ENCODE data around the gene SND1.

SND1 gene

GRCh38 chr7:127652333-127653248, 597 bp downstream of the SND1 start:
- FAIRE-seq (no peak), DNase-seq (ENCODE audit: insufficient read length, low spot score) (no peak)
- TF ChIP-seq CTCF (IDR thresholded peaks at IDR 0.05; ENCODE audit: insufficient read depth, missing control alignments): no peak

GRCh38 chr7:127653396-127653795, 1.4 kb downstream of the SND1 start:
- no peak for TF ChIP-seq CTCF (IDR thresholded peaks at IDR 0.05; ENCODE audit: insufficient read depth, missing control alignments)
- no peak for DNase-seq (ENCODE audit: insufficient read length, low spot score)
- no peak for FAIRE-seq

- FAIRE-seq (no peak), DNase-seq (ENCODE audit: insufficient read length, low spot score) (no peak)
- no peak for TF ChIP-seq CTCF (IDR thresholded peaks at IDR 0.05; ENCODE audit: insufficient read depth, missing control alignments)
Measured at GRCh38 chr7:127654404-127655394, 2.7 kb downstream of the SND1 start.

- FAIRE-seq: no peak
Measured at GRCh38 chr7:127655720-127656119, 3.7 kb downstream of the SND1 start.

GRCh38 chr7:127657500-127657899, 5.5 kb downstream of the SND1 start:
- DNase-seq (ENCODE audit: insufficient read length, low spot score) (no peak), FAIRE-seq (no peak)
- TF ChIP-seq CTCF (IDR thresholded peaks at IDR 0.05; ENCODE audit: insufficient read depth, missing control alignments): no peak

More at GRCh38 chr7:127655720-127656119, 3.7 kb downstream of the SND1 start:
- no peak for TF ChIP-seq CTCF (IDR thresholded peaks at IDR 0.05; ENCODE audit: insufficient read depth, missing control alignments)
- no peak for DNase-seq (ENCODE audit: insufficient read length, low spot score)

- DNase-seq (ENCODE audit: insufficient read length, low spot score): no peak
- TF ChIP-seq CTCF (IDR thresholded peaks at IDR 0.05; ENCODE audit: insufficient read depth, missing control alignments): no peak
- FAIRE-seq: no peak
Measured at GRCh38 chr7:127658970-127659630, 7.1 kb downstream of the SND1 start.

Data from D721Med (cell line).